Measurements from ENCODE around the gene DMXL2.
"Not testable (repeated sequence)": the region's sequence is repeated elsewhere in the genome, so short reads cannot be mapped to it uniquely, and the experiment has no call there.

DMXL2 gene

DNA sequence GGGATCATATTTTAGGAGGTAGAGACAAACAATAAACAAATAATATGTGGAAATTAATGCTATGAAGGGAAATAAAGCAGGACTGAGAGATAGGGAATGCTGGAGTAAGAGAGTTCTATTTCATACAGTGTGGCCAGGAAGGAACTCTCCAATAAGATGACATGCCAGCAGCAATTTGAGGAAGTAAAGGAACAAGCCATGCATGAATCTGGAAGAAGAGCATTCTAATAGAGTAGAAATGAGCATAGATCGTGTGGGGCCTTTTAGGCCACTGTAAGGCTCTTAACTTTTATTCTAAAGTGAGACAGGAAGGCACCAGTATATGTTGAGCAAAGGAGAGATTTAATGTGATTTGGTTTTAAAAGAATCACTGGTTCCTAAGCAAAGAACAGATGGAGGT lies 126.3 kb downstream of the DMXL2 start:
- no peak for DNase-seq

DNA sequence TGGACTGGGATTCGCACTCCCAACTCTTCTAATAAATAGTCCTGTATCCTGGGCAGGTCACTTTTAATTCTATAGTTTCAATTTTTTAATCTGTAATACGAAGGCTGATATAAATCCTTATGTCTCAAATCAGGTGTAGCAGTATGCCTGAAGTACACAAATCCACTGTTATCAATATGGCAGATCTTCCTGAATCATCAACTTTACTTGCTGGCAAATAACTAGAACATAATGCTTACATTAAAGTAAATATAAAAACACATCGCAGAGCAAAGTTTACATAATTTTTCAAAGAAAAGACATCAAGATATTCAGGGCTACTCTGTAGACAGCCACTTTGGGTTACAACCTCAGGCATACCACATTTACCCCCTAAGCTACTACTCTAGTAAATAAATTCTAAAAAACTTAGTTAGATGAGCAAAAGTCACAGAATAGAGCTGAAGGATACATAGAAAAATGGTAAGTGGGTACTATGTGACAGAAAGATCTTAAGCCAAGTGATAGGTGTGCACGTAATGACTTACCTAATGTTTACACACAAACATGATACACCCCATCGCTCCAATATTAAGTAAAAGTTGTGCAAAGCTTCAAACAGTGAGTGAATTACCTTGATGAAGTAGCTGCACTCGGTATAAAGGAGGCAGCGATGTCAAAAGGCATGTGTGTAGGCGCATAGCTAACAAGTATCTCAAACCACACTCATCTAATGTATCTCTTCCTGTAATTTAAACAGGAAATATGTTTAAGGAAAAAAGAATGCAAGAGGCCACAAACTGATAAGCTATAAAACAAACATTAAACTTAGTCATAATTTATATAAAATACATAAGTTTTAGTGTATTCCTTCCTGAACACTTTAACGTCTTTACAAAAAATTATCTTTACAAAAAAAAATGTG lies 127.9 kb downstream of the DMXL2 start:
- DNase-seq, result no peak

DNA sequence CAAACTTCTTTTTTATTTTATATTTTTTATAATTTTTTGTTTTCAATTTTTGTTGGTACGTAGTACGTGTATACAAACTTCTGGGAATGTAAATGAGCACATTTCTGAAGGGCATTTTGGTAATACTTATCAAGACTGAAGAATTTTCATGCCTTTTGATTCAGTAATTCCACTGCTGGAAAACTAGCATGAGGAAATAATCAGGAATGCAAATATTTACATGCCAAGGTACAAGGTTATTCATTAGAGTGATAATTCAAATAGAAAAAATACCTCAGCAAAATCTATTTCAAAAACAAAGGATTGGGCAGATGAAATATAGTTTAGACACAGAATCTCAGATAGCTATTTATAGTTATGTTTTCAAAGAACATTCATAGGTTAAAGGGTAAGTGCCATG lies 128.7 kb downstream of the DMXL2 start:
- DNase-seq, result no peak

DNA sequence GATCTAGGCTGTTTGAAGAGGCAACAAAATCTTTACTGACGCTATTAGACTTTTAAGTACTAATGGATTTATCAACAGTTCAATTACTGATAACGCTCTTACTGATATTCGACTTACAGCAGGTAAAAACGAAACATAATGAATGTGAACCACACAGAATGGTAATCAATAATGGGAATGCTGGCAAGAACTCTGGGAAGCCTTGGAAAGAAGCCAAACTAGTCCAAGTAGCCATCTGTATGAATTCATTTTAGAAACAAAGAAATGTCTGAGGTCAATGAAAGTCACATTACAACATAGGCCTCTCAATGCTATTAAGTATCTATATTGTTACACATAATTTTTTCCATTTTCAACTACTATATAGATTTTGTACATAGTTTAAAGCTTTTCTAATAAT lies 130.0 kb downstream of the DMXL2 start:
- no peak for DNase-seq

DNA sequence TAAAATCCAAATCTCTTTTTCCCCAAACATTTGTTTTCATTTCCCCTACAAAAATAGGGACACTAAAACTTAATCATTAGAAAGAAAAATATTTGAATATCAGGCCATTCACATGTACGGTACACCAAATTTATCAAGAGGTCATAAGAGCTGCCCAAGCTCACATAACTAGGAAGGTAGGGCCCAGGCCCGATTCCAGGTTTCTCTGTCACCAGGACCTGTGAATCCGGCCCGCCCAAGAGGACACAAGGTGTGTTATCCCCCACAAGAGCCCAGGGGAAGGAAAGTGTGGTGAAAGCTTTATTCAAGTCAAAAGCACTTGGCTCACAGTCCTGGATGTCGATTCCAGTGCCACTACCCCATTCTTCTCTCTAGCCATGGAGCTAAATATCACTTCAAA lies 130.6 kb downstream of the DMXL2 start:
- no peak for DNase-seq

DNA sequence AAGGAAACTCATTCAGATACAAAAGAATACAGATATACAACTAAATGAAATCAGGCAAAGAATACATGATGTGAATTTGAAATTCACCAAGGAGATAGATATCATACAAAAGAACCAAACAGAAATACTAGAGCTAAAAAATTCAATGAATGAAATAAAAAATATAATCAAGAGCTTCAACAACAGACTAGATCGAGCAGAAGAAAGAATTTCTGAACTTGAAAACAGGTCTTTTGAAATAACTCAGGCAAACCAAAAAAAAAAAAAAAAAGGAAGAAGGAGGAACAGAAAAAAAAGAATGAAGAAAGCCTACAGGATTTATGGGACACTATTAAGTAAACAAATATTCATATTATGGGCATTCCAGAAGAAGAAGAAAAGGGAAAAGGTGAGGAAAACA lies 137.8 kb downstream of the DMXL2 start:
- DNase-seq, result no peak

DNA sequence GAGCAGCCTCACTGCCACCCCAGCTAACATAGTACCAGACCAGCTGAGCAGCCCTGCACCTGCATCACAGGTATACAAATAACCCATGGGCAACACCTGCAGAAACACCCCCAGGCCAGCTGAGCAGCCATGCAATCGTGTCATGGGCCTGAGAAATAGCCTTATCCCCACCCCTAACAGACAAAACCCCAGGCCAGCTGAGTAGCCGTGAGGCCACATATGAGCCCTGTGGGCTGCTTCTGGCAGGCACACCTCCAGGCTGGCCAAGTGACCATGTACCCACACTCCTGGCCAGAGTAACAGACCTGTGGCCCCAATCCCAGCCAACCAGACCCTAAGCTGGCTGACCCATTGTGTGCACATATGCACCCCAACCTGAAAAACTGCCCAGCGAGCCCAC lies 138.6 kb downstream of the DMXL2 start:
- no peak for DNase-seq

DNA sequence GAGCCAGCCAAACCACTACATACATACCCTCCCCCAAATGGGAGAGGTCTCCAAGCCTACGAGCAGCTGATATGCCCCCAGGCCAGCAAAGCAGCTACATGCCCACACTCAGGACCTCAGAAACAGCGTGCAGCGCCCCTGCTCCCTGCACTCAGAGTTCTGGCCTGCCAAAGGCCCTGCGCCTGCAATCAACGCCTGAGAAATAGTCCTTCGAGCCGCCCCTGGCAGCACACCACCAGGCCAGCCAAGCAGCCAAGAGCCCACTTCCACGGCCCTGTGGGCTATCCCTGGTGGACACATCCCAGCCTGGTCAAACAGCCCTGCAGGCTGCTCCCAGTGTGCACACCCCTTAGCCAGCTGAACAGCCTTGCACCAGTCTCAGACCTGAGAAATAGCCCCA lies 139.1 kb downstream of the DMXL2 start:
- no peak for DNase-seq

DNA sequence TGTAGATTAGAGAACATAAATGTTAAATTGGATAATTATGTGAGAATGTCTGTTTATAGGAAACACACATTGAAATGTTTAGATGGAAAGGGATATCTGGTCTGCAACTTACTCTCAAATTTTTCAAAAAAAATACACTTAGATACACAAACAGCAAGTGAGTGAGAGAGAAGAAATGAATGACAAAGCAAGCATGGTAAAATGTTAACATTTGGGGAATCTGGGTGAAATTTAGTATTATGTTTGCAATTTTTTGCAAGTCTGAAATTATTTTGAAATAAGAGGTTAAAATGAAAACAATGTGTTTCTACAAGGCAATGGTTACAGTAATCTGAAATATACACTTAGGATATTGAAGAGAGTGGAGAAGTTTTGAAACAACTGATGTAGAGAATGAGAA lies 146.8 kb downstream of the DMXL2 start:
- DNase-seq, result no peak

DNA sequence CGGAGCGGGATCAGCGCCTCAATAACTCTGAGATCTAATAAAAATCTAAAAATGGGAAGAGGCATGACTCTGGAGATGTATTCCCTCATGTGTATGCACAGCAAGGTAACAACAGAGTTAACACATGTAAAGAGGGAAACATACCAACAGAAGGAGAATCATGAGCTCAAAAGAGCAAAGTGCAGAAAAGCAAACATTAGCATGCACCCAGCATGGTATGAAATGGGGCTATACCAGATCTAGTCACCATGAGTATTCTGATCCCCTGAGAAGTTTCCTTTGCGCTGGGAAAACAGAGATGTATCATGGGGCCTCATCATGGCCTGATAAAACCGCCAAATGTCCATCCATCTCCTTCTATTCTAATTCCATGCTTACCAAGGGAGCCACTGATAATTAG lies 152.1 kb downstream of the DMXL2 start:
- DNase-seq, result no peak

DNA sequence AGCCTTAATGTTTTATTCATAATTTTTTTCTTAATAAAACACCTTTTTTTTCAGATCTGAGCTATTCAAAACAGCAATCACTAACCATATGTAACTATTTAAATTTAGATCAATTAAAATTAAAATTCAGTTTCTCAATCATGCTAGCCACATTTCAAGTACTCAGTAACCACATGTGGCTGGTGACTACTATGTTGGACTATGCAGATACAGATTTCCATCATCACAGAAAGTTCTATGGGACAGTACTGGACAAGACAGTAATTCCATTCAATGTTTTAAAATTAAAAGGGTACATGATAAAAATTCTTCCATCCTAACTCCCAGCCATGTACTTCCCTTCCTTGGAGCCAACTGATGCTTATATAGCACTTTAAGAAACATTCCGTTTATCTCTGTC lies 161.8 kb downstream of the DMXL2 start:
- no peak for DNase-seq

DNA sequence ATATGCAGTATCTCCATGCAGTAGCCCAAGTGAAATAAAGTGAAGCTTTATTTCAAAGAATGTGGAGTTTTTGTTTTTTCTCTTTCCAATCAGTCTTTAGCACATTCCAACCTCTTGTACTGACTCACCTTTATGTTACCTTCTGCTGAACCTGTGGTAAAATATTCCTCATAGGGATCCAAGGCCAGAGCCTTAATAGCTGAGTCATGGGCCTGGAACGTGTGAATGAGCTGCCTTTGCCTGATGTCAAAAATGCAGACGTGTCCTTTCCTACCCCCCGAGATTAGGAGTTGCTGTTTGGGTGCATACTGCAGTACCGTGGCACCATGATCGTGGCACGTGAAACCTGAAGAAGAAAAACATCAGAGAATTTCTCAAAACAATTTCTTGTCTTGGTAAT lies 172.6 kb downstream of the DMXL2 start:
- DNase-seq, result no peak

DNA sequence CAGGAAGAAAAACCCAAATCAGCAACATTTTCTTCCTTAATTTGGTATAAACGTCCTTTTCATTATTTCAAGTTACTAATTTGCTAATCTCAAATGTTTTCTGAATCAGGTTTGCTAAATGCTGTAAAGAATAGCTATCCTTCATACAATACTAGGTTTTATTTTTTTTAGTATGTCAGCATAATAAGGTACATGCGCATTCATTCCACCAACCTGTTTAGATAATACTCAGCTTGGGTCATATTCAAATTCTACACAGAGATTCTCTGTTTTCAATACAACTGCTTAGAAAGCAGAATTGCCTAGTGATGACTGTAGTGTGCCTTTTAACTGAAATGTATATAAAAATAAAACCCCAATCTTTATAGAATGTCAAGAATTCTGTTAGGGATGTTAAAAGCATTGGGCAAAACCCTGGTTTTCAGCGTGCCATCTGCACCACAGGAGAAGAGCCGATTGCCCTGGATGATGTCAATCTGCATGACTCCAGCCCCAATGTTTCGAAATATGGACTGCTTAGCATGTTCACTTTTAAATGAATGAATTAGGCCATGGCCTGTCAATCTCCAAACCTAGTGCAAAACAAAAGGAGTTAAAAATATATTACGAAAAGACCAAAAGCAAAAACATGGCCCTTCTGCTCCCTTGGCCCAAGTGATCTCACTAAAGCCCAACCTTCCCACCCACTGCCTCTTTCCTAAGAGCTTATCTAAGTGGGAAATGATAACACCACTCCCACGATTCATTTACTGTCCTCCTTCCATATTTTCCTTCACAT lies 173.8 kb downstream of the DMXL2 start:
- no peak for DNase-seq

DNA sequence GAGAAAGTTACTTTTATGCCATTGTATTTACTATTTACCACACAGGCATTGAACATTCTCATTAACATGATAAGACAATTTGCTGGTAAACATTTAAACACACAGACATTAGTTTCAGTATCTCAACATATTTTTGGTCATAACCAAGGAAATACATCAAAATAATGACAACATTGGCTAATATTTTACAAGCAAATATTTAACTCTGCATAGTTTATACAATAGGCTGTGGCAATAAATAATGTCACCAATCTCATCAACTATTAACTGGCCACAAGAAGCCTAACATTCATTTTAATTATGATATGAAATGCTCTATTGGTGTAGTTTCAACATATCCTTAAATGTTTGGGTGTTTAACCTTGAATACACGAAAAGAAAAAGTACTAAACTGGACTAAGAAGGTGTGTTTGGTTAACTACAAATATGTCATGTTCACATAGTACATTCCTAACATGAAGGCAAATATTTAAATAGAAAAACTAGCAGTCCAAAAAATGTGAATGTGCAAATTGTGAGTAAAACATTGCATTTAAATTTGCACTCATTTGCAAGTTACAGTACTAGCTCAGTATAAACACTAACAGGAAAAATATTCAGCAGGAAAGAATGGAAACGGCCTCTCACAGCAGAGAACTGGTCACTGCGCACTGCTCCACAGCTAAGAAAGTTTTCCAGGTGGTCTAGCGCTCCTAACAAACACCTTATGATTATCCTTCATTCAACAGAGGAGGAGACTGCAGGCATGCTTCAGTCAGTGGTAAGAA lies 174.5 kb downstream of the DMXL2 start:
- no peak for DNase-seq

DNA sequence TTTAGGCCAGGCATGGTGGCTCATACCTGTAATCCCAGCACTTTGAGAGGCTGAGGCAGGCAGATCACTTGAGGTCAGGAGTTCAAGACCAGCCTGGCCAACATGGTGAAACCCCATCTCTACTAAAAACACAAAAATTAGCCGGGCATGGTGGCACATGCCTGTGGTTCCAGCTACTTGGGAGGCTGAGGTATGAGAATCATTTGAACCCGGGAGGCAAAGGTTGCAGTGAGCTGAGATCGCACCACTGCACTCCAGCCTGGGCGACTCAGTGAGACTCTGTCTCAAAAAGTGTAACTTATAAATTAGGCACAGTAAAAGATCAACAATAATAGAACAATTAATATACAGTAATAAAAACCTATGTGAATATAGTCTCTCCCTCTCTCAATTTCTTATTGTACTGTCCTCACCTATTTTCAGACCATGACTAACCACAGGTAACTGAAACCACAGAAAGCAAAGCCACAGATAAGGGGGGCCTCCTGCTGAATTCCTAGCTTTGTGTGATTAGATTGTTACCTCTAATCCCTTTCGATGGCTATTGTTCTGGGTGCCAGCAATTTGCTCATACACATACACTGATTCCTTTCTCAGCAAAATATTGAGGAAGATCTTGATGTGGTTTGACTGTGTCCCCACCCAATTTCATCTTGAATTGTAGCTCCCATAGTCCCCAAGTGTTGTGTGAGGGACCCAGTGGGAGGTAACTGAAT lies 176.4 kb downstream of the DMXL2 start:
- not testable (repeated sequence) for DNase-seq

DNA sequence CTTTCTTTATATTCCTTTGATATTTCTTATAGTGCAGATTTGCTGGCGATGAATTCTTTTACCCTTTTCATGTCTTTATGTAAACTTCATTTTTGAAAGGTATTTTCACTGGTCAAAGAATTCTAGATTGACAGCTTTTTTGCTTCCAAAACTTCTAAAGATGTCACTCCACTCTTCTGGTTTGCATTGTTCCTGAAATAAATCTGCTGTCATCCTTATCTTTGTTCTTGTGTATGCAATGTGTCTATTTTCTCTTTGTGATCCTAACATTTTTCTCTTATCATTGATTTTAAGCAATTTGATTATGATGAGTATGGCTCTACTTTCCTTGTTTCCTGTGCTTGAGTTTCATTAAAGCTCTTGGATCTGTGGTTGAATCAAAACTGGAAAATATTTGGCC lies 177.8 kb downstream of the DMXL2 start:
- DNase-seq, result no peak

DNA sequence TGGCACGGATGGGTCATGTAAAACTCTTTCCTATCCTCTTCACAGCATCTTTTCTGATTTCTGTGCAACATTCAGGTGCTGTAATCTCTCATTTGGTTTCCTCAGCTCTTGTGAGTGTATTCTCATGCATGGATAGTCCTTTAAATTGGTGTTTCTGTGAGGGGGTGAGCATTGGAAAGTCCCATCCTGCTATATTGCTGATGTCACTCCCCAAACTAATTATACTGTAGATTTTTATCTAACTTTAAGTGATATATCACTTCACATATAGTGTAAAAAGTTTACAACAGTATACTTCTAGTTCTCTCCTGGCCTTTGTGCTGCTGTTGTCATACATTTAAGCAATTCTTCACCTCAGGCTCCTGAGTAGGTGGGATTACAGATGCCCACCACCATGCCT lies 178.5 kb downstream of the DMXL2 start:
- no peak for DNase-seq

DNA sequence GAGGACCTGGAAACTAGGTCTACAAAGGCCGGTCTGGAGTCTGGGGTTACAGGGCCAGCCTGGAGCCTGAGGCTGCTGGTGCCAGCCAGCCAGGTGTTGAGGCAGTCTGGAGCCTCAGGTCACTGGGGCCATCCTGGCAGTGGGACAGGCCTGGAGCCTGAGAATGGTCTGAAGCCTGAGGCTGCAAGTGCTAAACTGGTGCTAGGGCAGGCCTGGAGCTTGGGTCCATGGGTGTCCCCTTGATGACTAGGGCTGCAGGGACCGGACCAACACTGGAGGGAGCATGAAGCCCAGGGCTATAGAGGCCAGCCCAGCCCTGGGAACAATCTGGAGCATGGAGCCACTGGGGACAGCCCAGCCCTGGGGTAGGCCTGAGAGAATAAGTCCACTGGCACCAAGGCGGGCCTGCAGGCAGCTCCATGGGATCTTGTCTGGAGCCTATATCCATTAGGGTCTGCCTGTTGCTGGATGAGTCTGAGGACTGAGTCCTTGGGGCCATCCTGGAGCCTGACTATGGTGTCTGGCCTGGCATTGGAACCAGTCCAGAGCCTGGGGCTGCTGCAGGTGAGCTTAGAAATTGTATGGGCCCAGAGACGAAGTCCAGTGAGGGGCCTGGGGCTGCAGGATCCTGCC lies 179.2 kb downstream of the DMXL2 start:
- no peak for DNase-seq

DNA sequence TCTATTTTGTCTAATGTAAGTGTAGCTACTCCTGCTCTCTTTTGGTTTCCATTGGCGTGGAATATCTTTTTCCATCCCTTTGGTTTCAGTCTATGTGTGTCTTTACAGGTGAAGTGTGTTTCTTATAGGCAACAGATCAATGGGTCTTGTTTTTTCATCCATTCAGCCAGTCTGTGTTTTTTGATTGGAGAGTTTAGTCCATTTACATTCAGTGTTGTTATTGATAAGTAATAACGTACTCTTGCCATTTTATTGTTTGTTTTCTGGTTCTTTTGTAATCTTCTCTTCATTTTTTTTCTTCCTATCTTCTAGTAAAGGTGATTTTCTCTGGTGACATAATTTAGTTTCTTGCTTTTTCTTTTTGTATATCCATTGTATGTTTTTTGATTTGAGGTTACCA lies 184.0 kb downstream of the DMXL2 start:
- no peak for DNase-seq

DNA sequence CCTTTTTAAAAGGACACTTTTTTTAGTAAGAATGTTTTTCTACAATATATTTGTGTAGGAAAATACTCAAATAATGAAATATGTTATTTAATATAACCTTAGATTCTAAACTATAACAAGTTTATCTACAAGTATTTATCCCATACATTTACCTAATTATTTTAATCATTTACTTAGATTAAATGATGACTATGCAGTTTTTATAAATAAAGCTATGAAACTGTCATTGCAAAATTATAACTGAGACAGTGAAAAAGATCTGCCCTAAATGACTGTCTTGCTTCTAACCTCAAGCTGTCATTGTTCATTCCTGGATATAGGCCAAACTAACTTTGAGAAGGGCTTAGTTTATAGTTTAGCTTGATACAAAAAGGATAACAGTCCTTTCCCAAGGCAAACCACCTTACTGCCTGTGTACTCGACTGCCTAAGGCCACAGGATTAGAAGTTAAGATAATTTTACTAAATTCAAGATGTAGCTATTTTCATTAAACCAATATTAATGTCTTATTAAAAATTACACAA lies 197.0 kb downstream of the DMXL2 start:
- DNase-seq, result no peak

DNA sequence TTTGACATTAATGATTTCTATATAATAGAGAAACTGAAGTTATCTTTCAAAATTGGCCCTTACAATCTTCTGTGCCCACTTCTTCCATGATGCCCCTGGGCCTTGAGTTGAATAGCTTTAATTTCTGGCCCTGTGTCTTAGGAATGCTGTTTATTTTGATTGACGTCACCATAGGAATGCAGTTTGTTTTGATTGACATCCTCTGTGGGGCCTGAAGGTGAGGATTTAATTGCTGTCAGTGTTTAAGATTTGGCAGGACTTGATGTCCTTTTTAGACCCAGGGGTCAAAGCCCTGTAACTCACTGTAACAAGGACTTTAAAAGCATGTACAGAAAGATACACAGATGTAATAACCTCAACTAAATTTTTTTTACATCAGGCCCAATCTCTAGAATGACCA lies 197.8 kb downstream of the DMXL2 start:
- DNase-seq, result no peak

All from anterior cingulate cortex (tissue), 58 donors.